Neural cell (in vitro differentiated cells): ENCODE results near the gene FUT8.

ENCODE experiments used
- CTCF ChIP-seq: fragments of 450-650 bp; IDR thresholded peaks from 2 replicates; pipeline ENCODE4 v1.5.1; 2014; ENCODE audit warnings: antibody characterized with exemption, mild to moderate bottlenecking, moderate library complexity; ENCODE audit not compliant: poor library complexity, severe bottlenecking
- EP300 ChIP-seq: fragments of 450-650 bp; conservative IDR thresholded peaks from 2 replicates; pipeline ENCODE4 v1.6.1; 2014; ENCODE audit warnings: antibody characterized with exemption, mild to moderate bottlenecking, moderate library complexity; ENCODE audit not compliant: poor library complexity, severe bottlenecking
- EZH2 ChIP-seq: fragments of 200-600, 300-800 bp; shearing (Covaris generic), sonication (generic); IDR thresholded peaks from 2 replicates; pipeline ENCODE4 v1.6.1; 2014; ENCODE audit warnings: antibody characterized with exemption, low read length, borderline replicate concordance, mild to moderate bottlenecking; ENCODE audit not compliant: insufficient read depth, poor library complexity, severe bottlenecking
- RAD21 ChIP-seq: fragments of 450-650 bp; conservative IDR thresholded peaks from 2 replicates; pipeline ENCODE4 v1.6.1; 2014; ENCODE audit warnings: antibody characterized with exemption, mild to moderate bottlenecking, moderate library complexity
- SMC3 ChIP-seq: fragments of 450-650 bp; conservative IDR thresholded peaks from 2 replicates; pipeline ENCODE4 v1.6.1; 2014; ENCODE audit warnings: antibody characterized with exemption, mild to moderate bottlenecking, moderate library complexity; ENCODE audit not compliant: poor library complexity
- TAF1 ChIP-seq: IDR thresholded peaks from 2 replicates; pipeline ENCODE4 v1.6.1; 2012; ENCODE audit warnings: low read depth

GRCh38 chr14:65560340-65561027 is 148.0 kb downstream of the FUT8 start:
- no peak for TF ChIP-seq CTCF
- TF ChIP-seq TAF1, result no peak
- TF ChIP-seq SMC3, result no peak
- no peak for TF ChIP-seq RAD21
- TF ChIP-seq EP300, result peak; percentile 96
- no peak for TF ChIP-seq EZH2
